Neural crest cell (in vitro differentiated cells): ENCODE data around the gene SDR9C7. TPM values are rescaled to one million over a fixed set of nuclear protein-coding genes. Genes with fewer than 3 reads are reported as not detected.
"Not testable (repeated sequence)": the region's sequence is repeated elsewhere in the genome, so short reads cannot be mapped to it uniquely, and the experiment has no call there.

Experiments used
- DNase-seq: peaks from one replicate; pipeline ENCODE4 v3.0.0; 2021; ENCODE audit warnings: low read depth, mixed read lengths, low spot score
- H3K27ac Mint-ChIP-seq: one replicate; pipeline ENCODE4 v1.8.0; 2021; ENCODE audit warnings: mild to moderate bottlenecking, mixed read lengths; ENCODE audit not compliant: unreplicated experiment
- H3K27me3 Mint-ChIP-seq: 2 replicates; pipeline ENCODE4 v1.8.0; 2021; ENCODE audit warnings: low read depth, mild to moderate bottlenecking, mixed read lengths
- H3K36me3 Mint-ChIP-seq: 2 replicates; pipeline ENCODE4 v1.8.0; 2021; ENCODE audit warnings: low read depth, mild to moderate bottlenecking, mixed read lengths
- H3K4me1 Mint-ChIP-seq: 2 replicates; pipeline ENCODE4 v1.8.0; 2021; ENCODE audit warnings: mixed read lengths
- H3K4me3 Mint-ChIP-seq: one replicate; pipeline ENCODE4 v1.8.0; 2021; ENCODE audit warnings: mild to moderate bottlenecking, mixed read lengths
- H3K9me3 Mint-ChIP-seq: 2 replicates; pipeline ENCODE4 v1.8.0; 2021; ENCODE audit warnings: mixed read lengths
- CTCF ChIP-seq: fragments of 200-600 bp; sonication (generic); conservative IDR thresholded peaks from 2 replicates; pipeline ENCODE4 v1.5.0; 2021; ENCODE audit warnings: antibody characterized with exemption, mild to moderate bottlenecking
- total RNA-seq: library from RNA; stranded (reverse); gene quantifications from 2 replicates; pipeline ENCODE4 v1.2.1, GENCODE V29; 2021

Gene SDR9C7
- total RNA-seq, 1 donor from 2014 or later = not detected

GRCh38 chr12:56978397-56979138 is 44.4 kb upstream of the SDR9C7 start:
- no peak for TF ChIP-seq CTCF
- Mint-ChIP-seq H3K36me3 (no peaks in the 10 kb centered on the region), H3K4me1 (no peaks in the 10 kb centered on the region), H3K9me3 (no peaks in the 10 kb centered on the region), H3K27me3 (no peaks in the 10 kb centered on the region), H3K4me3 (no peak overlapping the region), H3K27ac (peak overlapping the region; percentile 12)
- DNase-seq = no peak

- not testable (repeated sequence) for H3K4me3 Mint-ChIP-seq, H3K27ac Mint-ChIP-seq, H3K4me1 Mint-ChIP-seq, H3K27me3 Mint-ChIP-seq, H3K9me3 Mint-ChIP-seq, DNase-seq, H3K36me3 Mint-ChIP-seq
Observed at GRCh38 chr12:56977361-56977760, 43.2 kb upstream of the SDR9C7 start.

DNA sequence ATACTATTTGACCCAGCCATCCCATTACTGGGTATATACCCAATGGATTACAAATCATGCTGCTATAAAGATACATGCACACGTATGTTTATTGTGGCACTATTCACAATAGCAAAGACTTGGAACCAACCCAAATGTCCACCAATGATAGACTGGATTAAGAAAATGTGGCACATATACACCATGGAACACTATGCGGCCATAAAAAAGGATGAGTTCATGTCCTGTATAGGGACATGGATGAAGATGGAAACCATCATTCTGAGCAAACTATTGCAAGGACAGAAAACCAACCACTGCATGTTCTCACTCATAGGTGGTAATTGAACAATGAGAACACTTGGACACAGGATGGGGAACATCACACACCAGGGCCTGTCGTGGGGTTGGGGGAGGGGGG is 40.0 kb upstream of the SDR9C7 start:
- not testable (repeated sequence) for H3K4me3 Mint-ChIP-seq, H3K27ac Mint-ChIP-seq, H3K4me1 Mint-ChIP-seq, DNase-seq, H3K9me3 Mint-ChIP-seq, H3K36me3 Mint-ChIP-seq
- H3K27me3 Mint-ChIP-seq = peaks cover 16% of the 10 kb centered on the region

GRCh38 chr12:56968910-56969309 is 34.7 kb upstream of the SDR9C7 start:
- DNase-seq, H3K4me3 Mint-ChIP-seq, H3K9me3 Mint-ChIP-seq, H3K4me1 Mint-ChIP-seq: not testable (repeated sequence)
- H3K27ac Mint-ChIP-seq = peak overlapping the region; percentile 28
- peaks cover 16% of the 10 kb centered on the region for H3K27me3 Mint-ChIP-seq
- H3K36me3 Mint-ChIP-seq = peaks cover 15% of the 10 kb centered on the region

- H3K4me1 Mint-ChIP-seq, H3K27ac Mint-ChIP-seq, DNase-seq, H3K4me3 Mint-ChIP-seq: not testable (repeated sequence)
- Mint-ChIP-seq H3K27me3 (peaks cover 20% of the 10 kb centered on the region), H3K36me3 (peaks cover 16% of the 10 kb centered on the region), H3K9me3 (peaks cover 13% of the 10 kb centered on the region)
Observed at GRCh38 chr12:56965997-56966642, 31.9 kb upstream of the SDR9C7 start.

- not testable (repeated sequence) for H3K4me3 Mint-ChIP-seq
- Mint-ChIP-seq H3K36me3 (peaks cover 19% of the 10 kb centered on the region), H3K9me3 (peaks cover 14% of the 10 kb centered on the region)
Observed at GRCh38 chr12:56965124-56965523, 30.9 kb upstream of the SDR9C7 start.

GRCh38 chr12:56963557-56963956 is 29.3 kb upstream of the SDR9C7 start:
- peaks cover 12% of the 10 kb centered on the region for H3K9me3 Mint-ChIP-seq
- H3K27me3 Mint-ChIP-seq = peaks cover 27% of the 10 kb centered on the region
- peaks cover 16% of the 10 kb centered on the region for H3K36me3 Mint-ChIP-seq
- not testable (repeated sequence) for H3K4me3 Mint-ChIP-seq, H3K27ac Mint-ChIP-seq, DNase-seq, H3K4me1 Mint-ChIP-seq

More at GRCh38 chr12:56965124-56965523, 30.9 kb upstream of the SDR9C7 start:
- H3K27me3 Mint-ChIP-seq = peaks cover 23% of the 10 kb centered on the region
- H3K4me1 Mint-ChIP-seq, DNase-seq, H3K27ac Mint-ChIP-seq: not testable (repeated sequence)

DNA sequence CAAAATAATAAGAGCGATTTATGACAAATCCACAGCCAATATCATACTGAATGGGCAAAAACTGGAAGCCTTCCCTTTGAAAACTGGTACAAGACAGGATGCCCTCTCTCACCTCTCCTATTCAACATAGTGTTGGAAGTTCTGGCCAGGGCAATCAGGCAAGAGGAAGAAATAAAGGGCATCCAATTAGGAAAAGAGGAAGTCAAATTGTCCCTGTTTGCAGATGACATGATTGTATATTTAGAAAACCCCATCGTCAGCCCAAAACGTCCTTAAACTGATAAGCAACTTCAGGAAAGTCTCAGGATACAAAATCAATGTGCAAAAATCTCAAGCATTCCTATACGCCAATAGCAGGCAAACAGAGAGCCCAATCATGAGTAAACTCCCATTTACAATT is 28.0 kb upstream of the SDR9C7 start:
- not testable (repeated sequence) for DNase-seq, H3K4me3 Mint-ChIP-seq, H3K4me1 Mint-ChIP-seq, H3K36me3 Mint-ChIP-seq, H3K27ac Mint-ChIP-seq
- Mint-ChIP-seq H3K9me3 (peaks cover 10% of the 10 kb centered on the region), H3K27me3 (peaks cover 27% of the 10 kb centered on the region)

DNA sequence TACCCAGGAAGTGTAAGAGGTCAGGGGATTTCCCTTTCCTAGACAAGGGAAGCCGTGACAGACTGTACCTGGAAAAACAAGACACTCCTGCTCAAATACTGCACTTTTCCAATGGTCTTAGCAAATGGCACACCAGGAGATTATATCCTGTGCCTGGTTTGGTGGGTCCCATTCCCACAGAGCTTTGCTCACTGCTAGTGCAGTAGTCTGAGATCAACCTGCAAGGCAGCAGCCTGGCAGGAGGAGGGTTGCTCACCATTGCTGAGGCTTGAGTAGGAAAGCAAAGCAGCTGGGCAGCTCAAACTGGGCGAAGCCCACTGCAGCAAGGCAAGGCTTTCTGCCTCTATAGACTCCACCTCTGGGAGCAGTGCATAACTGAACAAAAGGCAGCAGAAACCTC is 24.2 kb upstream of the SDR9C7 start:
- peaks cover 29% of the 10 kb centered on the region for H3K27me3 Mint-ChIP-seq

More for the DNA sequence above, 24.2 kb upstream of the SDR9C7 start:
- H3K4me3 Mint-ChIP-seq = no peak overlapping the region
- no peak for DNase-seq
- TF ChIP-seq CTCF = no peak
- H3K27ac Mint-ChIP-seq = no peak overlapping the region
- peaks cover 7% of the 10 kb centered on the region for H3K36me3 Mint-ChIP-seq
- peaks cover 10% of the 10 kb centered on the region for H3K9me3 Mint-ChIP-seq
- H3K4me1 Mint-ChIP-seq = no peaks in the 10 kb centered on the region
